H1 (cell line): Measurements from ENCODE around the gene CCDC33. TPM values are rescaled to one million over a fixed set of nuclear protein-coding genes. Genes with fewer than 3 reads are reported as not detected.

ENCODE experiments used
- EGR1 ChIP-seq: IDR thresholded peaks from 2 replicates; pipeline ENCODE4 v1.6.1; 2011; ENCODE audit warnings: low read depth, low read length, borderline replicate concordance
- NRF1 ChIP-seq: IDR thresholded peaks from 2 replicates; pipeline ENCODE4 v1.6.1; 2011; ENCODE audit warnings: mild to moderate bottlenecking, low read depth, low read length, improper control_type of control experiment
- RFX5 ChIP-seq: IDR thresholded peaks from 2 replicates; pipeline ENCODE4 v1.6.1; 2011; ENCODE audit warnings: low read depth, low read length, improper control_type of control experiment, borderline replicate concordance
- polyA plus RNA-seq, 7 experiments: library from polyadenylated mRNA; depleted of rRNA in 3 of 7; stranded (reverse) in 5 of 7; unstranded in 2 of 7; fragments of >200 nt in 5 of 7; fragments of 200-250 nt in 2 of 7; gene quantifications; 1 replicate in 5 of 7; 2 replicates in 1 of 7; 4 replicates in 1 of 7; pipeline versions ENCODE4 v1.2.1 to v1.2.3, GENCODE V29; 2011 to 2013; ENCODE audit warnings: missing spikeins in 2 of 7, mixed read lengths in 2 of 7
- total RNA-seq: library from RNA; stranded (reverse); fragmentation: NEBNext Ultra II Directional; extraction: Animal tissue kit (Norgen Biotek cat#: 25700); gene quantifications from 2 replicates; pipeline ENCODE4 v1.2.1, GENCODE V29; 2021

The CCDC33 gene
- total and polyA plus RNA-seq, 2 of the 8 experiments (the other 6 are each of a cell fraction or from before 2014, with no cell fraction given), result 2.0 to 2.7 TPM

GRCh38 chr15:74268020-74268419 is 31.9 kb downstream of the CCDC33 start (continued):
- TF ChIP-seq EGR1 (no peak), RFX5 (no peak), NRF1 (no peak)
